Activated naive CD8-positive, alpha-beta T cell (primary cell): ENCODE data around the gene PDGFA.

Experiments
- H3K27ac Mint-ChIP-seq: one replicate; pipeline ENCODE4 v1.8.0; 2021; ENCODE audit warnings: mixed read lengths
- H3K27me3 Mint-ChIP-seq: one replicate; pipeline ENCODE4 v1.8.0; 2021; ENCODE audit warnings: mixed read lengths
- H3K36me3 Mint-ChIP-seq: one replicate; pipeline ENCODE4 v1.8.0; 2021; ENCODE audit warnings: mixed read lengths
- H3K4me1 Mint-ChIP-seq: one replicate; pipeline ENCODE4 v1.8.0; 2021; ENCODE audit warnings: low read depth, mixed read lengths
- H3K4me3 Mint-ChIP-seq: one replicate; pipeline ENCODE4 v1.8.0; 2021; ENCODE audit warnings: mild to moderate bottlenecking, mixed read lengths
- H3K9me3 Mint-ChIP-seq: one replicate; pipeline ENCODE4 v1.8.0; 2021; ENCODE audit warnings: low read depth, mixed read lengths

The PDGFA gene

DNA sequence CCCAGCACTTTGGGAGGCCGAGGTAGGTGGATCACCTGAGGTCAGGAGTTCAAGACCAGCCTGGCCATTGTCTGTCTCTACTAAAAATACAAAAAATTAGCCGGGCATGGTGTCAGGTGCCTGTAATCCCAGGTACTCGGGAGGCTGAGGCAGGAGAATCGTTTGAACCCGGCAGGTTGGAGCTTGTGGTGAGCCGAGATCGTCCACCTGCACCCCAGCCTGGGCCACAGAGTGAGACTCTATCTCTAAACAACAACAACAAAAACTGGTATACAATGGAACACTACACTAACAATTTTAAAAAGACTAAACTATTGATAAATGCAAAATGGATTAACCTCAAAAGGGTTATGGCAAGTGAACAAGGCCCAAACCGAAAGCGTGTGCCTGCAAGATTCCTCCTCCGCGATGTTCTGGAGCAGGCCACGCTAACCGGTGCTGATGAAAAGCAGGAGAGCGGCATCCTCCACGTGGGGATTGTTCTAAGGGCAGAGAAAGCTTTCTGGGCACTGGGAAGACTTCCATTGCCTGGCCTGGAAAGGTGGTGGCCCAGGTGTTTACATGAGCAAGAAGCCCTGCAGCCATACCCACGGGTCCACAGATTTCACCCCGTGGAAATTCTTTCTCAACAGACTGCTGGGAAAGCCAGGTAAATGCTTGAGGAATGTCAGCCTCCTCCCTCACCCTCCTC lies 53.8 kb downstream of the PDGFA start:
- no peak overlapping the region for H3K4me3 Mint-ChIP-seq
- H3K27me3 Mint-ChIP-seq: no peaks in the 10 kb centered on the region
- no peaks in the 10 kb centered on the region for H3K9me3 Mint-ChIP-seq
- peaks cover 2% of the 10 kb centered on the region for H3K4me1 Mint-ChIP-seq
- no peak overlapping the region for H3K27ac Mint-ChIP-seq
- no peaks in the 10 kb centered on the region for H3K36me3 Mint-ChIP-seq

DNA sequence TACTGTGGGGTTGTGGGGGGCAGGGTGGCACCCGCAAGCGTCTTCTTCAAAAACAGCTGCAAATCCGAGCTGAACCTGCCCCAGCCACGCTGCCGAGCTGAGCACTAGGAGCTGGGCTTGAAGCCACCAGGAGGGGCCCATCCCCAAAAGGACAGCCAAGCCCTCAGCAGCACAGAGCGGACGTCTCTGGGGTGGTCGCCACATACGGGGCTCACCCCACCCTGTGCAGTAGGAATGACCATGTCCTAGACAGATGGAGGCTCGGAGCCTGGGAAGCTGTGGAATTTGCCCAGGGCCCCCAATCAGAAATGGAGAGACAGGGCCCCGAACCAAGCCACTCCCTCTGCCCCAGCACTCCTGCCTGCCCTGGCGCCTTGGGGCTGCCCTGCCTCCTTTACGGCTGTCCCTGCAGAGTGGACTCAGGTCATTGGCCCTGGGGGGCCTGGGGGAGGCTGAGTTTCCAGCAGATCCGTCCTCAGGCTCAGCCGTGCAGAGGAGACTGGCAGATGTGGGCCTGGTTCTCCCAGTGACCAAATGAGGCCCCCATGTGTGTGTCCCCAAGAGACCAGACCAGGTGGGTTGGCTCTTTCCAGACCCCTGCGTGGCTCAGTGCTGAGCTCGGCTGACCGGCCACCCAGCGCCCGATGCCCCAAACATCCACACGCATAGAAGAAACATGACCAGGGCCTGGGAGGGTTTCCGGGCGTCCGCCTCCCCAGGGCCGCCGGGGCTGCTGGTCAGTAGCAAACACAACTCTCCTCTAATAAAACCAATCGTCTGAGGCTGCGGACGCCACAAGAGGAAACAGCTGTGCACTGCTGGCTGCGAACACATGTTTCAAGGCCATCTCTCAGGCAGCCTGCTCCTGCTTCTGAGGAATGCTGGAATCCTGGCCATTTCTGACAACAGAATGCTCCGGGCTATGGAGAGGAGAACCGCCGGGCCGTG lies 54.9 kb downstream of the PDGFA start:
- H3K4me3 Mint-ChIP-seq: no peak overlapping the region
- H3K27ac Mint-ChIP-seq: no peak overlapping the region
- H3K36me3 Mint-ChIP-seq: no peaks in the 10 kb centered on the region
- H3K27me3 Mint-ChIP-seq: no peaks in the 10 kb centered on the region
- no peaks in the 10 kb centered on the region for H3K9me3 Mint-ChIP-seq
- H3K4me1 Mint-ChIP-seq: peaks cover 2% of the 10 kb centered on the region

DNA sequence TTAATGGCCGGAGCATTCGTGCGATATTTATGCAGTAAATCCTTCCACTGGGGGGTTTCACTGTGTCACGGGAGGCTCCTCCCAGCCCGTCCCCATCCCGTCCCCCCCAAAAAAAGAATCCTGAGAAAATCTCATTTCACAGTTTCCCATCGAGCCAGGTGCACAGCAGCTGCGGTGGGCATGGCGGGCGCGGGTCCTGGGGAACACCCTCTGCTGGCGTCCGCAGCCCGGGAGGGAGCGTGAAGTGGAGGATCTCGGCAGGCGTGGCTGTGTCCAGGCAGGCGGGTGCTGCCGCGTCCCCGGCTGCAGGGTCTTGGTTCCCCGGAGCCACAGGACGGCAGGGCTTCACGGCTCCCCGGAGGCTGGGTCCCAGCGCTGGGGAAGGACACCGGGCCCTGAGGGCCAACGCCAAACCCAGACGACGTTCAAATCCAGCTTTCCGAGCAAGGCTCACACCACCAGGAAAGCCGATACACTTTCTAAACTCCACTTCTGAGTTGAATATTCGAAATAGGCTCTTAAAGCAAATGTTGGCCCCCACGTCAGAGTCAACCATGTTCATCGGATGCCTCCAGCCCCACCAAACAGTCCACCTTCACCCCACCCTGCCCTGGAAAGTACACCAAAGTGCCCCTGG lies 55.7 kb downstream of the PDGFA start:
- H3K4me1 Mint-ChIP-seq: peaks cover 1% of the 10 kb centered on the region
- H3K36me3 Mint-ChIP-seq: no peaks in the 10 kb centered on the region
- no peak overlapping the region for H3K4me3 Mint-ChIP-seq
- H3K27me3 Mint-ChIP-seq: no peaks in the 10 kb centered on the region
- H3K9me3 Mint-ChIP-seq: no peaks in the 10 kb centered on the region
- no peak overlapping the region for H3K27ac Mint-ChIP-seq

DNA sequence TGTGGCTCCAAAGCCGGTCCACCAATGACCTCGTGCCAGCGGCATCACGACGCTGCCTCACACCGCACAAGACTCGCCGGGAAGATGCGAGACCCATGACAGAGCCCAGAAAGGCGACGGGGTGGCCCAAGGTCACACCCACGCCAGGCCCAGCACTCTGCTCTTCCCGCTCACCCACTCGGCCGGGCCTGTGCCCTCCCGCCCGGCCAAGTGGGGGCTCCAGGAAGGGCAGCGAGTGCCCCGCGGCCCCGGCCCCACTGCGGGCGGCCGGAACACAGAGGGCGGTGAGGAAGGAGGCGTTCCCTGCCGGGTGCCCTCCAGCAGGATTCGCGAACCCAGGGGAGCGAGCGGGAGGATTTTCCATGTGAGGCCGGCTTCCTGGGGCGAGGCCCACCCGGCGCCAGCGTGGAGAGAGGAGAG lies 56.3 kb downstream of the PDGFA start:
- Mint-ChIP-seq H3K9me3 (no peaks in the 10 kb centered on the region), H3K27me3 (no peaks in the 10 kb centered on the region), H3K4me3 (no peak overlapping the region), H3K4me1 (no peaks in the 10 kb centered on the region), H3K27ac (no peak overlapping the region), H3K36me3 (no peaks in the 10 kb centered on the region)

DNA sequence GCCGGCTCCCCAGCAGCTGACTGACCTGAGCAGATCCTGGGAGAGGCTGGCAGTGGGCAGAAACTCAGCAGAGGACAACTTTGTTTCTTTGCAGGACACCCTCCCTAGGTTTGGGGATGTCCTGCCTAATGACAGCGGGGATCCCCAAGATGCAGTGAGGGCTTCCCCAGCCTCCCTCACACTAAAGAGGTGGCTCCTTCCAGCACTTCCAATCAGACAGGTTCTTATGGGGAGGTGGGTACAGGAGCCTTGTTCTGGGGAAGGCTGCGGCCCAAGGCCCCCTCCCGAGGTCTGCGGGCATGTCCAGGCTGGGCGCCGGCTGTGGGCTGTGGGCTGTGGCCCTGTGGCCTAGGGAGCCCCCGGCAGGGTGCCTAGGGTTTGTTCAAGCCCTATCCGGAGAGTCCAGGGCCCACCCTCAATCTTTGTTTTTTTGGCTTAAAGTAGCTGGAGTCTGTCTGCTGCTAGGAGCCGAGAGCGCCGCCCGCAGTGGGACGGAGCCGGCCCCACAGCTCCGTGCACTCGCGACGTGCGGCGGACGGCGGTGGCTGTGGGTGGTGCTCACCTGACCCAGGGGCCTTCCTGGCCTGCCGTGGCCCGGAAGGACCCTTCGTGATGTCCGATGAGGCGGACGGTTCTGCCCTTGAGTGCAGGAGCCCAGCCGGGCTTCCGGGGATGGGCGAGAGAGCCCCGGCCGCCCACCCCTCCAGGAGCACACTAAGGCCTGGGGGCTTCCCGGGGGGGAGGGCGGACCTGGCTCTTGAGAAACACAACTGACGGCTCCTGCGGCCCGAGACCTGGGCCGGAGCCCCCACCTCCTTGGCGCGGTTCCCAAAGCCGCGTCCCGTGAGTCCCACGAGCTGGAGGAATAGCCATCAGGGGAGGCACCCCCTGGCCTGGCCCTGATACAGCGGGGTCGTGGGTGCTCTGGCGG lies 57.2 kb downstream of the PDGFA start:
- H3K4me1 Mint-ChIP-seq: no peaks in the 10 kb centered on the region
- H3K27ac Mint-ChIP-seq: no peak overlapping the region
- H3K36me3 Mint-ChIP-seq: no peaks in the 10 kb centered on the region
- no peaks in the 10 kb centered on the region for H3K9me3 Mint-ChIP-seq
- no peak overlapping the region for H3K4me3 Mint-ChIP-seq
- H3K27me3 Mint-ChIP-seq: no peaks in the 10 kb centered on the region

DNA sequence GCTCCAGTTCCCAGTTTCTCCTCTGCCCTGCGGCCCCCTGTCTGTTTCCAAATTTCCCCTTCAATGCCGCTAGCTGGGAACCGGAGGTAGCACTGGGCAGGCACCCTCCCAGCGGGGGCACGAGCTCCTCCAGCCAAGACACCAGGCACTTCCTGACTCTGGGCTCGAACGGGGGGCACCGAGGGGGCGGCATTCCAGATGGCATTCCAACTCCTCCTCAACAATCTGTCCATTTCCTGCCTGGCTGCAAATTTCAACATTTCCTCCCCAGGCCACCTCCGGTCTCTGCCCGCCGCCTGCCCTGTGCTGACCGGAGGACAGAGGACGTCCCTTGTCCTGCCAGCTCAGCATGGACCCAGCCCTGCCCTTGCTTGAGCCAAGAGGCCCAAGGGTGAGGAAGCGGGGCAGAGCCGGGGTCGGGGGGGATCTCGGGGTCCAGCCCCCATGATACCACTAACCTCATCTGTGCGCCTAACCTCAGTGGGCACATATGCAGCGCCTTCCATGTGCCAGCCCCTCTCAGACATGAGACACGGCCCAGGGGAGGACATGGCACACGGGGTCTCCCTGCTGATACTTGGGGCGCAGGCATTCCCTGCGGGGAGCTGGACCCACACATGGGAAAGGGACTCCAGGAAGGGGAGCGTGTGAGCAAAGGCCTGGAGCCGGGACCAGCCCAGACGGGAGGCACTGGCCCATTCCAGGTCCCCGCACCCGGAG lies 58.0 kb downstream of the PDGFA start:
- H3K4me1 Mint-ChIP-seq: no peaks in the 10 kb centered on the region
- H3K27me3 Mint-ChIP-seq: no peaks in the 10 kb centered on the region
- no peaks in the 10 kb centered on the region for H3K36me3 Mint-ChIP-seq
- no peak overlapping the region for H3K27ac Mint-ChIP-seq
- no peaks in the 10 kb centered on the region for H3K9me3 Mint-ChIP-seq
- no peak overlapping the region for H3K4me3 Mint-ChIP-seq

DNA sequence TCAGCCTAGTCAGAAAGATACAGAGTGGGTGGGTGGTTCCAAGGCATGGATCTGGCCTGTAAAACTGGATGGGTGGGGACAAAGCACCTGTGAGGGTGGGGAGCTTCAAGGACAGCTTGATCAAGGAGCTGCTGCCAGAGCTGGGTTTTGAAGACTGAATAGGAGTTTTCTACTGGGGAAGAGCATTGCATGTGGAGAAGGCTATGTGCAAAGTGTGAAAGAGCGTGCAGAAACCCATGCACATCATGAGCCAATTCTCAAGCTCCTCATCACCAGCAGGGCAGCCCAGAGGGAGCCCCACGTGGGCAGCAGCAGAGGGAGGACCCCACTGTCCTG lies 58.6 kb downstream of the PDGFA start:
- H3K36me3 Mint-ChIP-seq: no peaks in the 10 kb centered on the region
- no peak overlapping the region for H3K4me3 Mint-ChIP-seq
- no peaks in the 10 kb centered on the region for H3K4me1 Mint-ChIP-seq
- H3K27ac Mint-ChIP-seq: no peak overlapping the region
- H3K27me3 Mint-ChIP-seq: no peaks in the 10 kb centered on the region
- H3K9me3 Mint-ChIP-seq: no peaks in the 10 kb centered on the region

DNA sequence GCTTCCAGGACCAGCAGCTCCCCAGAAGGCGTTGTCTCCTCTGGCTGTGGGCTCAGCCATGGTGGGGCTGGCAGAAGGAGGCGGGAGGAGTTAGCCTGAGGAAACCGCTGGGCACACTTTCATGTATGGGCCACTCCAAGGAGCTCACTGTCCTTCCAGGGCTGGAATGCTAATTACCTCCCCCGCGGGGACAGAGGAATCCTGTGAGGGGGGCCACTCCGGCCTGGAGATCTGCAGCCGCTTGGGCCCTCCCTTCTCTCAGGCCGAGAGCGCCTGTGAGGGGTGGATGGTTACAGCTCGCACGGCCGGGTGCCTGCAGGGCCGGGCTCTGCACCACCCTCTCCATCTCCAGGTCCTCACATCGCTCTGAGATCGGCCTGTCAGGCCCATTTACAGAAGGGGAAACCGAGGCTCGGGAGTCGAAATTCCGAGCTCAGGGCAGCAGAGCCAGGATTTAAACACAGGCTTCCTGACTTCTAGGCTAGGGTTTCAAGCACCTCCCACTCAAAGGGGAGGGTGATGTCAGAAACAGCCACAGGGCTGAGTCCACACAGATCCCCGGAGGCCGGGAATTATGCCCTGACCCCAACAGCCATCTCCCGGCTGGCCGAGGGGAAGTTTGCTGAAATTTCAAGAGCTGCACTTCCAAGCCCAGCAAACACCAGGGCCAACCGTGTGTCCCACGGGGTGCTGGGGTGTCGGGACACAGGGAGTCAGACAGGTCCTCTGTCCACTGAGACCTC lies 59.1 kb downstream of the PDGFA start:
- Mint-ChIP-seq H3K4me3 (no peak overlapping the region), H3K27ac (no peak overlapping the region), H3K27me3 (no peaks in the 10 kb centered on the region), H3K36me3 (no peaks in the 10 kb centered on the region), H3K9me3 (no peaks in the 10 kb centered on the region), H3K4me1 (no peaks in the 10 kb centered on the region)

DNA sequence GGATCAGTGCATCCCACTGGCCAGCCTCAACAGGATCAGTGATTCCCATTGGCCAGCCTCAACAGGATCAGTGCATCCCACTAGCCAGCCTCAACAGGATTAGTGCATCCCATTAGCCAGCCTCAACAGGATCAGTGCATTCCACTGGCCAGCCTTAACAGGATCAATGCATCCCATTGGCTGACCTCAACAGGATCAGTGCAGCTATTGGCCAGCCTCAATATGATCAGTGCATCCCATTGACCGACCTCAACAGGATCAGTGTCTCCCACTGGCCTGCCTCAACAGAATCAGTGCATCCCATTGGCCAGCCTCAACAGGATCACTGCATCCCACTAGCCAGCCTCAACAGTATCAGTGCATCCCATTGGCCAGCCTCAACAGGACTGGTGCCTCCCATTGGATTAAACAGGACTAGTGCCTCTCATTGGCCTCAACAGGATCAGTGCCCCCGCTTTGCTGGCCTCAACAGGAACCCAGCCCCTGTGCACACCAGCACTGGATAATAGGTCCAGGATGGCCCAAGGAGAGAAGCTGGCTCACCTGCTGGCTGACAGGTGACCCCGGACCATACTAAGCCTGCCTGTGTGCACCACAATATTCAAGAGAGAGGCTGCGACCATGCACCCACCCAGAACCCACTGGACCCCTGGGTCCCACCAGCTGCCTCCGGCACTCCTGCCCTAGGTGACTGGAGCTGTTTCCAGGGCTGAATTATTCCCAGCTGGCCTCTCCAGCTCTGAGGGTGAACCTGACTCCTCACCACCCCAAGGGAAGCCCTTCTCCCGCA lies 59.9 kb downstream of the PDGFA start:
- no peaks in the 10 kb centered on the region for H3K4me1 Mint-ChIP-seq
- H3K9me3 Mint-ChIP-seq: no peaks in the 10 kb centered on the region
- H3K27ac Mint-ChIP-seq: no peak overlapping the region
- no peak overlapping the region for H3K4me3 Mint-ChIP-seq
- H3K27me3 Mint-ChIP-seq: no peaks in the 10 kb centered on the region
- H3K36me3 Mint-ChIP-seq: no peaks in the 10 kb centered on the region

DNA sequence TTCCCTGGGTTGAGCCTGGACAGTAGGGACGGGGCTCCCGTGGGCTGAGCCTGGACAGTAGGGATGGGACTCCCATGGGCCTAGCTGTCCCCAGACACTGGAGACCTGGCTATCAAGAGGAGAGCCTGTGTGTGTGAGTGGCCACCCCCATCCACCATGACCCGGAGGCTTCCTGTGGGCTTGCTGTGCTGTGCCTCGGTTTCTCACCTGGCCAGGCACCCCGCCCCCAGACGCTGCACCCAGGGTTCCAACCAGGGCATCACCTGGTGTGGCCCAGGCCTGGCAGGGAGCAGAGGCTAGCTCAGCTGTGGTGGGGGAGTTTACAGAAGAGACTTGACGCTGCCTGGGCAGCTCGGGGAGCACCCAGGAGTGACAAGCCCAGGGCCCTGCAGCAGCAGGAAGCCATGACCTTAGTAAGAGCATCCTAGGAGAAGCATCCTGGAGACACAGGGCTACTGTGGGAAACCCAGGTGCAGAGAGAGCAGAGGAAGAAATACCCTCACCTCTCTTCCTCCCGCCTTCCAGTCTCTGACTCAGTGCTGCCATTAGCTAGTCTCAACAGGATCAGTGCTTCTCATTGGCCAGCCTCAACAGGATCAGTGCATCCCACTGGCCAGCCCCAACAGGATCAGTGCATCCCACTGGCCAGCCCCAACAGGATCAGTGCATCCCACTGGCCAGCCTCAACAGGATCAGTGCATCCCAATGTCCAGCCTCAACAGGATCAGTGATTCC lies 61.0 kb downstream of the PDGFA start:
- no peaks in the 10 kb centered on the region for H3K36me3 Mint-ChIP-seq
- H3K9me3 Mint-ChIP-seq: no peaks in the 10 kb centered on the region
- H3K27me3 Mint-ChIP-seq: no peaks in the 10 kb centered on the region

DNA sequence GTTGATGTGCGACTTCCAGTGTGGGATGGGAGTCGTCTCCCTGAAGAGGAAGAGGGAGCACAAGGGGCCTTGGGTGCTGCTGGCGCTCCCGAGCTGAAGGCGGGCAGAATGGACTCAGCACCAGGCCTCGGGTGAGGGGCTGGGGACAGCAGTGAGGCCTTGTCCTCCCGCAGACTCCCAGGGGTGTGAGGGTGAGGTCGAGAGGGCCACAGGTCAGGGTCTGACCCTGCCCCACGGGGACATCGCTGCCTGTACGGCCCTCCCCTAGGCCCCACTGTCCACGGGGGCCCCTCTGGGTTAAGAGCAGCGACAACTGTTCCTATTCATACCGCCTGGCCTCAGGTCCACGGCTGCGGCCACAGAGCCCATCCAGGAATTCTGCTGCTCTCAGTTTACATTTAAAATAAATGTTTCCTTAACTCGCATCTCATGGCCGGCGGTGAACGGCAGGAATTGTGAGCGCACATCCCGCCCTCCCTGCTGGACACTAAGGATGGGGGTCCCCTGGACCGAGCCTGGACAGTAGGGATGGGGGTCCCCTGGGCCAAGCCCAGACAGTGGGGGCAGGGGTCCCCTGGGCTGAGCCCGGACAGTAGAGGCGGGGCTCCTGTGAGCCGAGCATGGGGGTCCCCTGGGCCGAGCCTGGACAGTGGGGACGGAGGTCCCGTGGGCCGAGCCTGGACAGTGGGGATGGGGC lies 61.7 kb downstream of the PDGFA start:
- H3K4me3 Mint-ChIP-seq: no peak overlapping the region
- H3K36me3 Mint-ChIP-seq: no peaks in the 10 kb centered on the region
- no peaks in the 10 kb centered on the region for H3K27me3 Mint-ChIP-seq
- H3K9me3 Mint-ChIP-seq: no peaks in the 10 kb centered on the region
- no peak overlapping the region for H3K27ac Mint-ChIP-seq
- H3K4me1 Mint-ChIP-seq: no peaks in the 10 kb centered on the region

More for the DNA sequence above, 61.0 kb downstream of the PDGFA start:
- Mint-ChIP-seq H3K4me3 (no peak overlapping the region), H3K27ac (no peak overlapping the region), H3K4me1 (no peaks in the 10 kb centered on the region)
